GM19240 (cell line): Measurements from ENCODE around the gene GUCD1.
A peak's percentile ranks its signal among the peaks of the same experiment; 100 is the strongest.

Experiments used
- DNase-seq: peaks from one replicate; pipeline ENCODE4 v3.0.0; 2011; ENCODE audit warnings: low spot score; ENCODE audit not compliant: insufficient read length

Gene GUCD1

DNA sequence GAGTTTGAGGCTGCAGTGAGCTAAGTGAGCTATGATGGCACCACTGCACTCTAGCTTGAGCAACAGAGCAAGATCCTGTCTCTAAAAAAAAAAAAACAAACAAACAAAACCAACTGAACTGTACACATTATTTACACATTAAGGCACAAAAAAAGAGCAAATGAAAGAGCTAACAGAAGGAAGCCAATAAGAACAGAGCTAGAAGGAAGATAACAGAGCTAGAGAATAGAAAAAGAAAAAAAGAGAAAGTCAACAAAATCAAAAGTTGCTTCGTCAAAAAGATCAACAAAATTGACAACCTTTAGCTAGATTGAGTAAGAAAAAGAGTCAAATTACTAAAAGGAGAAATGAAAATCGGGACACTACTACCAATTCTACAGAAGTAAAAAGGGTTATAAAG is 25.0 kb downstream of the GUCD1 start:
- DNase-seq: no peak

DNA sequence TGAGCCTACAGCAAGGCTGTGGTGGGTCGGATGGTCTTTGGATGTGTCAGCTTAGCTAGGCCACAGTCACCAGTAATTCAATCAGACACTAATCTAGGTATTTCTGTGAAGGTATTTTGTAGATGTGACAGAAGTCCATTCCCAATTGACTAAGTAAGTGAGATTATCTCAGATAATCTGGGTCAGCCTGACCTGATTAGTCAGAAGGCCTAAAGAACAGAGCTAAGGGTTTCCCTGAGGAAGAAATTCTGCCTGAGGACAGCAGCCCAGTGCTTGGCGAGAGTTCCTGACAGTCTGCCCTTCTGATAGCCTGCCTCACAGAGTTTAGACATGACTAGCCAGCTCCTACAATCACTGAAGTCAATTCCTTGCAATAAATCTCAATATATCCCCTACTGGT is 28.7 kb downstream of the GUCD1 start:
- no peak for DNase-seq

DNA sequence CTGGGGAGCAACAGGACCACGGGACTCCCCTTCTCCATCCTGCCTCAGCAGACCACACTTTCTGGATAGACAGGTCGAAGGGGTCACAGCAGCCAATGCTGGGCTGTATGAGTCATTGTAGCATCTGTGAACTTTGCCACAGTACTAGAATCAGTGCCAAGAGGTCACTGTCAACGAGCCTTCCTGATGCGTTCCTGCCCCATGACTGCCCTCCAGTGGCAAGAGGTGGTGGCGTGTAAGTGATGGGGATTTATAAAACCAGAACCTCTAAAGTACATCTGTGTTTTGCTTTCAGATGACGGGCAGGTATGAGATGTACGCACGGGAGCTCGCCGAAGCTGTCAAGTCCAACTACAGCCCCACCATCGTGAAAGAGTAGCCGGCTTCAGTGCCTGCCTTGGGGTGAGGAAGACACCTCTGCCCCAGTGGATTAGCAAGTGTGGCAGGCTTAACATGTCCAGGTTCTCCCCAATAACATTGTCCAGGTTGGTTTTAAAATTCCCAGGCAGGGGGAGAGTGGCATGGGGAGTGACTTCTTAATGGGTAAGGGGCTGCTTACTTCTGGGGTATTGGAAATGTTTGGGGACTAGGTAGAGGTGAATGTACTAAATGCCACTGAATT is 29.4 kb downstream of the GUCD1 start:
- peak; percentile 87 for DNase-seq

DNA sequence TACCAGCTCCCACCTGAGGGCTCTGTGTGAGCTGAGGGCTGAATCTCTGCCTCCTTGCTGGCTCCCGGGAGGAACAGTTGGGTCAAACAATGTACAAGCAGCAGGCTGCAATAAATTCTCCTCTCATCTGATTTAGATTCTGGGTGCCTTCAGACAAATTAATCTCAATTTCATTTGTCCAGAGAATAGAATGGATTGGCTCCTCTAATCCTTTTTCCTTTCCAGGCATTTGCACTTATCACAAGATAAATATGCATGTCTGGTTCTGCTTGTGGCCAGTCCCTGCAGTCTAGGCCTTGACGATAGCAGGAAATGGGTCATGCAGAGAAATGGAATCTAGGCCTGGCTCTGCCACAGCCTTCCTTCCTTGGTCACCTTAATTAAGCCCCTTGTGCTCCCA is 31.1 kb downstream of the GUCD1 start:
- no peak for DNase-seq

DNA sequence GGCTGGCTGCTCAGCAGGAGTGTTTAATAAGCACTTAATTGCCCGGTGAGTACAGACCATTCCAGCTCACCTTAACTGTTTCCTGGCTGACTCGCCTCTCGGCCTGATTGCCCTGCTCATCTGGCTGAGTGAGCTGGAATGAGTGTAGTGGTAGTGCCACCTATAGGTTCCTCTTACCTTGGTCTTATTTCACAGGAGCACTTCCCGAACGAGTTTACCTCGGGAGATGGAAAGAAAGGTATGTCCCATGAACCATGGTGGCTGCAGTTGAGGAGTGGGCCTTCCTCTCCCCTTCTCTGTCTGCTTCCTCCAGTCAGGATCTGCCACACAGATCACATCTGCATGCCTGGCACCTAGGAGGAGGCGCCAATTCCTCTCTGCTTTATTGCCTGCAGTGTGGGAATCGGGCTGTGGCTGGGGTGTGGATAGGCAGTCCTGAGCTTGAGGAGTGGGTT is 33.1 kb downstream of the GUCD1 start:
- no peak for DNase-seq

DNA sequence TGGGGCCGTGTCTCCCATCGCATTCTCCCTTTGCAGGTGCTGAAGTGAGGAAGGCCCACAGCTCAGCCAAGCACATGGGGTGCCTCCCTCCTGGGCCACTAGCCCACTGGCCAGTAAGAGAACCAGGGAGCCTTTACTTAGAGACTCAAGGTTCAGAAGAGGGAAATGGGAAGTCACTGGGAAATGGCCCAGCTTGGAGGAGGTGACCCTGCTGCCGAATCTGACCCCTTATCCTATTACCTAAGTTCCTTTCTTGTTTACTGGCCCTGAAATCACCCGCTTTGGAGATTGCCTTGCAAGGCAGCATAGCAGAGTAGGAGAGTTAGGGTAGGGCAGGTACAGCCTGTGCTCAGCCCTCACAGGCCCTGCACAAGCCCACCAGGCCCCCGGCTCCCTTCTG is 35.4 kb downstream of the GUCD1 start:
- DNase-seq: no peak

DNA sequence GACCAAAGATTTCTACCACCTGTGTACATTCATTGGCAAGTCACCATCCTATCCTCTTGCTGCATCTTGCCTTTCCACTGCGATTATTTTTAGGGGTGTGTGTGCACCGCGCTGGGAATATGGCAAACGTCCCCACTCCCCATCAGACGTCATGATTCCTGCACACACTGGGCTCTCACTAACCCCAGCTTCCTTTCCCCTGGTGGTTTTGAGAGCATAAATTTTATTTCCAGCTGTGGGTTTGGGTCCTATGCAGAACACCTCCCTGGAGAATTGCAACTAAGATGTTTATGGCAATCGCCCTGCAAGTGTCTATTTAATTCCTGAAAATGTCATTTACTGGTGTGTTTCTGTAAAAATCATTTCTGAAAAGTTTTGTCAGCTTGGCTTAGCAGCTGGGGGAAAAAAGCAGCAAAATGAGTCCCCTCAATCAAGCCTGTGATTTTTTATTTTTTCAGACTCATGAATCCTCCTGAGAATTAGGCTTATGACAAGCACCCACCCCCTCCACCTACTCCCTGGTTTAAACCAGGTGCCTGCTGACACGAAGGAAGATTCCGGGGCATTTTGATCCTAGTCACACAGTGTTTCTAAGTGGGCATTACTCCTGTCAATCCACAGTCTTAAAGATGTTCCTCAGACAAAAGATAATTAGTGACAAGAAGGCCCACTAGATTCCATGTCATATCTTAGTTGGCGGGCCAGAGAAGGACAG is 36.0 kb downstream of the GUCD1 start:
- DNase-seq: no peak

DNA sequence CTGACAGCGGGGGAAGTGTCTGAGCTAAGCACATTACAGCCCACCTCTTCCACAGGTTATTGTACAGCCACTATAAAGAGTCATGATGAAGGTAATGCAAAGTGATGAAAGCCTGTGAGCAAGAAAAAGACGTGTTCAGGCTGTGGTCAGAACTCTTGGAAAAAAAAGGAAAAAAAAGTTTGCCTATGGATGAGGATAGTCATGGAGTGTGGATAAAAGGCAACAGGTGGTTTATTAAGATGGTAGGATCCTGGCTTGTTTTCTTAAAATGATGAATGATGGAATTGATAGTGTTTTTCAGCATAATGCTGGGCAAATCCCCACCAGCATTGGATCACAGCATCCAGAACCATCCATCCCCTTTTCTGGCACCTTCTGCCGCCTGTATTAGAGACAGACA is 36.7 kb downstream of the GUCD1 start:
- no peak for DNase-seq

DNA sequence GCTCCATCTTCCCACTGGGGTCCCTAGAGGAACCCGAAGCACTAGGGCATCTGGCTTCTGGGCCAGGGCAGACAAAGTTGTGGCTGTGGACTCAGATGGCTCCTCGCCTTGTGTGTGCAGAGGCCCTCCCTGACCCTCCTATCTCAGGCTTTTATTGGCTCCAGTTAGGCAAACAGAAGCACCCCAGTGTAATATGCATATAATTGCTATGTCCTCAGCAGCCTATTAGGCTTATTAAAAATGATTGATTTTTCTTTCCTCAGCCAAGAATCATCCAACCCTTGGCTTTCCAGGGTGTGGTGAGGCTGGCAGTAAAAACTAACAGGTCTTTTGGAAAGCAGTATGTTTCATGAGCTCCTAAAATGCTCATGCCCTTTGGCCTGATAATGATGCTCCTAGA is 37.5 kb downstream of the GUCD1 start:
- no peak for DNase-seq

DNA sequence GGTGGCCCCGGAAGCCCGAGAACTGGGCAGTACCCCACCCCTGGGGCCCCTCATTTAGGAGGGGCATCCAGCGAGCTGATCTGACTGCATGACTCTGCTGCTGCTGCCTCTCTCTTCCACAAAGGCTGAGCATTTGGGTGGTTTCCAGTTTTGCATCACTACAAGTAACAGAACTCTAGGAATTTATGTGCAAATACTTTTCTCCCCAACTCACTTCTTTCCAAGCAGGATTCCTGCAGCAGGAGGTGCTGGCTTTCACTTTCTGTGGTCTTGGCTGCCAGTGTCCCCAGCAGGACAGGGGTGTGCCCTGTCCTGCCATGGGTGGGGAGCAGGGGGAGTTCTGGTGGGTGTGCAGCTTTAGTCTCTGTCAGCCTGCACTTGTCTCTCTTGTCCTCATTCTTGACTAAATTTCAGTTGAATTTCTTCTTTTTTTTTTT is 38.6 kb downstream of the GUCD1 start:
- DNase-seq: no peak

DNA sequence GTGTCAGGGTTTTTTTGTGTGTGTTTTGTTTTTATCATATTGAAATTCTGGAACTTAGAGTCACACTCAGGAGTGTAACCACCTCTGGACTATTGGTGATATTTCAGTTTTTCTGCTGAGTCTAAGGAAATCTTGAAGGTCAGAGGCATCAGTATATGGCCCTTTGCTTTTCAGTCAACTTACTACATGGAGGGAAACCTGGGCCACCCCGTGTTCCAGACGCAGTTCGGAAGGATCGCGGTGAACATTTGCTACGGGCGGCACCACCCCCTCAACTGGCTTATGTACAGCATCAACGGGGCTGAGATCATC is 40.0 kb downstream of the GUCD1 start:
- DNase-seq: no peak

DNA sequence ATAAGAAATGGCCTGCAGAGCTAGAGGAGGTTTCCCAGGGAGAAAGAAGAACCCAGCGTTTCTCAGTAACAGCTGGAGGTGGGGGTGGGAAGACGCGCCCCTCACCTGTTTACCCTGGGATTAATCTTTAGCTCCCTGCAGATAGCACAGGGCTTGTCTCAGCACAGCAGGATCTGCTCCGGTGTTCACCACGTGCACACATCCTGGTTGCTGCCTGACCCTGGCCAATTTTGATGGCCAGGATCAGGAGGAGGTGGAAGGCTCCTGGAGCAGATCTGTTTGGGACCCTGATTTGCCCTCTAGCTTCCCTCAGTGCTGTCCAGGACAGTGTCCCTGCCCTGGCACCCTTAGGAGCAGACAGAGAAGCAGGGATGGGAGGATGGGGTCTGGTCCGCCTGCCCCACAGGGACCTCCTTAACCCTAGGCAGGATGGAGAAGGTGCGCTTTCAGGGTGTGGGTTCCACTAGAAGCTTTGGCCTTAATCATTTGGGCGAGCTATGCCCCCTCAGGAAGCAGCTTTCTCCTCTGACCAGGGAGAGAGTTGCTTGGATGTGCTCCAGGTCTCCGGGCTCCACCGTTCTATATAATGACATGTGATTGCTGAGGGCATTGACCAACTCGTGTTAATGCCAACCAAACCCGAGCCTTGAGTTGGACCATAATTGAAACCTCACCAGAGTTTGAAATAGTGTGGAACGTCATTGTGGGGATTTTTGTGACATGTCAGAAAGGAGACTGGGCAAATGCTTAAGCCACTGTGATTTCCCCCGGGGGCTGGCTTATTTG is 40.5 kb downstream of the GUCD1 start:
- no peak for DNase-seq

DNA sequence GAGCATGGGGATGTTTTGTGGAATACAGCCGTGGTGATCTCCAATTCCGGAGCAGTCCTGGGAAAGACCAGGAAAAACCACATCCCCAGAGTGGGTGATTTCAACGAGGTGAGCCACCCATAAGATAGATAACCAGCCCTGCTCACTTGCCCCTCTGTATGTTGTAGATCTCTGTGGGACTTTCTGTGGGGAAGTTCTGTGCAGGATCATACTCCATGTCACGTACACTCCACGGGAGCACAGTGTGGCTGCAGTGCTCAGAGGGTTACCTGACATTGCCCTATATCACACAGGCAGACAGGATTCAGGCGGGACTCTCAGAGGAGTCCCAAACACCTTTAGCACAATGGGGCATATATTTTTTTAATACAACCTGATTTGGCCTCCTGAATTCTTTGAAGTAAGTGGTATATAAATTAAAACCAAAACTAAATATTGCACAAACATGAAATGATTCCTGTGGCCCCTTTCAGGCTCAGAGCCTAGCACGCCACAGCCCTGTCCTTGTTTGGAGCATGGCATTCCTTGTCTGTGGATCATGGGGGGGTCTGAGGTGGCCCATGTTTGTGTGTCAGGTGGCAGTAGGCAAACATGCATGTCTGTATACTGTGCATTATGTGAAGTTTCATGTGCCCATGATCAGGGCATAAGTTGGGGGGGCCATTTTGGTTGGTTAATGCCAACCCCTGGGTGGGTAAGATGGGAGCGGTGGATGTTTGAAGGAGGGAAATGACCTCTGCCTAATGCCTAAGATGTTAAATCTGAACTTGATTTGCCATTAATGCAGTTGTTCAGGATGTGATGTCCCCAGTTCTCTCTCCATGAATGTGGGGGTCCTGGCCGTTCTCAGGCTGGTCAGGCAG is 41.3 kb downstream of the GUCD1 start:
- no peak for DNase-seq

DNA sequence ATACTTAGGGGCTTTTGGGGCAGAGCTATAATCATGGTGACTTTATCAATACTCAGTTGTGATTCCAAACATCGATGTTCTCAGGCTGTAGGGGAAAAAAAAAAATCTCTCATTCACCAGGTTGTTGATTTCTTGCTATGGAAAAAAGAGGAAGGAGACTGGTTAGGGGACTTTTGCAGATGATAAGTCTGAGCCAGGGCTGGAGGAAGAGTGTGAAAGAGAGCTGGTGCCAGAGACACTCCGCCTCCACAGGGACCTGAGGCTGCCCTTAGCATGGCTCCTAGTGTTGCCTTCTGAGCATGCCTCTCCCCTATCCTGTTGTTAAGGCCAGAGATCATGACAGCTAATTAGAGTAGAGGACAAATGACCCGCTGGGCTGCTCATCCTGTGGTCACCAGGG is 42.9 kb downstream of the GUCD1 start:
- DNase-seq: no peak

DNA sequence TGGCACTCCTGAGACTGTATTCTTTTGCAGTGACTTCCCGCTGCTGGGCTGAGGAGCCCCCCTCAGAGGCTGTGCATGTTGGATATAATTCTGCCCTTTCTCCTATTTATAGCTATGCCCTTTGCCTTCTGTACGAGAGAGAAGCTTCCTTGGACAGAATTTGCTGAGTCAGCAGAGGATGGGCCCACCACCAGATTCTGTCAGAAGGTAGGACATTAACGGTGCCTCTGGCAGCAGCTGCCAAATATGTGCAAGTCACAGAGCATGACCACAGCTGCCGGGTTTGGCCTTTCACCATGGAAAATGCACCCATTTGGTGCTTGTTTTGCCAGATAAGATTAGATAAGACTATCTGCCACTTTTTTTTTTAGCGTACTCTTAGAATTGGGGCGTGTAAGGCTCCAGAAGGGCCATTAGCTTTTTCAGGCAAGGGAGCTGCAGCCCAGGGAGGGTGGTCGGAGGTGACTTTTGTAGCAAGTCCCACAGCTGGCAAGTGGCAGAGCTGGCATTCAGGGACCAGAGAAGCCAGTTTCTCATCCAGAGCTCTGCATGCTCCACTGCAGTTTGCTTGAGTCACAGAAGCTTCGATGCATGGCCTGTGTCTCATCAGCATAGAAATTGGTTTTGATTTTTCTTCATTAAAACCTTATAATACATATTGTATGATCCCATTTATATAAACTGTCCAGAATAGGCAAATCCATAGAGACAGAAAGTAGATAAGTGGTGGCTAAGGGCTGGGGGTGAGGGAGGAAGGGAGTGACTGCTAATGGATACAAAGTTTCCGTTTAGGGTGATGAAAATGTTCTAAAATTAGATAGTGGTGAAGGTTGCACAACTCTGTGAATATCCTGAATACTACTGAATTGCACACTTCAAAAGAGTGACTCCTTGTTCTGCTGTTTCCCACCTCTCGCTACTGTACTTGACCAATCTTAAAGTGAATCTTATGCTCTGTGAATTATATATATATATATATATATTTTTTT is 44.0 kb downstream of the GUCD1 start:
- no peak for DNase-seq

DNA sequence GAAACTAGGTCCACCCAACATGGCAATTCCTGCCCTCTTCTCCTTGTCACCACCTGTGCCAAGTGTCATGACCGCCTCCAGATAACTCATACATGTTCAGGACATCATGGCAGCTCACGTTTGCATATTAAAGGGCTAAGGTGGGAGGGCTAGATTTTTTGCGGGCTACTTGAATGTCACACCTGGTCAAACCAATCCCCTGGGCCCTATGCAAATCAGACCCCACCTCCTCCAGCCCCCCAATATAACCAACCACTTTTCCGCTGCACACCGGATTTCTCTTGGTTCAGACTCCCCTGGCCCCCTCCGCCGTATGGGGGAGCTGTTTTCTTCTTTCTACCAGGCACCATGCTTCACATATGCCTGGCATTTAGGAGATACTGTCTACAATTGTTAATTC is 47.2 kb downstream of the GUCD1 start:
- DNase-seq: no peak

DNA sequence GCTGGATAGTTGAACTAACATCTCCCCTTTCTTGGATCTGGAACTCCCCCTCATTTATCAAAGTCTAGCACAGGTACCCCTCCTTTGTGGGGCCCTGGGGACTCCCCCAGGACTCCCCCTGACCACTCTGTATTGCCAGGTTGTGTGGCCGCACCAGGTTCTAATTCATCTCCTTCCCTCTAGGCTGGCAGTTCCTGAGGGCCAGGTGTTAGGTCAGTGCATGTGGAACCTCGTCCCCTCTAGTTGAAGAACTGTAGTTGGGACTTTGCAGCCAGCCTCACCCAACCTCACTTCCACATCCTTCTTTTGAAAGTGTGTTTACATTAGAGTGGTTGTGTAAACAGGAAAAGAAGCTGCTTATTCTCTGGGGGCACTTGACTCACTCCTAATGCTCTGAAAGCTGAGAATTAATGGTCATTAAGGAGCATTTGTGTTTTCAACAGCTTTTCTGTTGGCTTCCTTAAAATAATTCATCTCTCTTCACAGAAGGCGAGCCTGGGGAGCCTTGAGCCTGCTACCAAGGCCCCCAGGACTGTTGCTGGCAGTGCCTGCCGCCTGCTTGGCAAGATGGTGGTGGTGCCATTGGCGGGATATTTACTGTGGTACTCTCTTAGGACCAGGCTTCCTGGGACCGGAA is 48.0 kb downstream of the GUCD1 start:
- DNase-seq: no peak

DNA sequence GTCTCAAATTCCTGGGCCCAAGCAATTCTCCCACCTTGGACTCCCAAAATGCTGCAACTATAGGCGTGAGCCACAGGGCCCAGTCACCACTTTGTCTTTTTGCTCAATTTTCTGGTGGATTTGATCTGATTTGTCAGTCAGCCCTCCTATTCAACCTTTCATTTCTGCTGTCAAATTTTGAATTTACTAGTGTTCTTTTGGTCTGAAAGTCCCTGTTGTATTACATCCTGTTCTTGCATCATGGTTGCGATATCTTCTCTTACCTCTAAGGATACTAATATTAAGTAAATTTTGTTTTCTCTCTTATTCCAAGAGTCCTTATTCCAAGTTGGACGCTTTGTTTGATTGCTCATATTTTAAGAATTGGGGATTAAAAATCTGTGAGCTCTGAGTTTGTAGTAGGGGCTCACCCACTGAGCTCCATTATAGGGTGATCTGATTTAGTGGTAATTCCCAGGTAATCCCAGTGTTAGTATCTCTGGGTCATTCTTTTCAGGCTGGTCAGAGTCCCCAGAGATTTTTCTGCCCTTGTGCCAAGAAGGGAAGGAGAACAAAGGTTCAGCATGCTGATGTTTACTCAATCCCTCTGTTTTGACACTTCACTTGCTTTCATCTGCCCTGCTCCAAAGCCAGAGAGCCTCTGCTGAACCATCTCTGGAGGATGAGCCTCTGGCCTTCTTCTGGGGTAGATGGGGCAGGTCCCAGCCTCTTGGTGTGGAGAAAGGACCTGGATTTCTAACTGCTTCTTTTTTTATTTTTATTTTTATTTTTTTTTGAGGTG is 49.8 kb downstream of the GUCD1 start:
- DNase-seq: no peak

DNA sequence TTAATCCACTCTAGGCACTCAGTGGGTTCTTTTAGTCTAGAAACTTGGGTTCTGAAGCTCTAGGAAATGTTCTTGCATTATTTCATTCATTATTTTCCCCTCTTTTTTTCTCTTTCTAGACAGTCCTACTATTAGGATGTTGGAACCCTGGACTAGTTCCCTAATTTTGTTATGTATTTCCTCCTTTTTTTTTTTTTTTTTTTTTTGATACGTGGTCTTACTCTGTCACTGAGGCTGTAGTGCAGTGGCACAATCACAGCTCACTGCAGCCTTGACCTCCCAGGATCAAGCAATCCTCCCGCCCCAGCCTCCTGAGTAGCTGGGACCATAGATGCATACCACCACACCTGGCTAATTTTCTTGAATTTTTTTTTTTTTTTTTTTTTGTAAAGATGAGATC is 50.4 kb downstream of the GUCD1 start:
- DNase-seq: no peak
